ENCODE measurements around the gene ZNF709.

DNA sequence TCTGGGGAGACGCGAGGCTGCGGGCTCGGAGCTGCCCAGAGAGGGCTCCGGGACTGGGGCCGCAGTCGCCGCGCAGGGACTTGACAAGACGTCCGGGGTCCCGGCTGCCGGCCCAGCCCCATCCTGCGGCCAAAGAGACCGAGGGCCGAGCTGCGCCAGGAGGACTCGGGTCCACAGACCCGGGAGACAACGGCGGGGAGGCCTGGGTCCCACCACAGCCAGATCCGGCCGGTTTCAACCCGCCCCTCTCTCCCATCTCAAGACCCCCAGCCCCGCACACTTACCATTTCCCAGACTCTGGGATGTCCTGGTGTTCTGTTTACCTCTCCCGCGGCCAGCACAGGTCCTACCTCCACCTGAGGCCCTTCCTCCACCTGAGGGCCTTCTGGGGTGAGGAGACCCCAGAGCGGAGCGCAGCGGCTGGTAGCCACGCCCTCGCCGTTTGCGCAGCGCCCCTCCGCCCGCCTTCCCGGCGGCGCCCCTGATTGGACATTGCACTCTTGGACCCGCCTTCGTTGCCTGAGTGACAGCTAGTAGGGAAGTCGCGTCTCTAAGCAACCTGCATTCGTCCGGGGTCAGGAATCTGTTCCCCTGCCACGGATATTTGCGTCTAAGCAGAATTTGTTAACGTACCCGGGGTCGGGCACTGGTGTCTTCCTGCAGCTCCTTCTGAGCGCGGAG, at the start of gene ZNF709:
- TF ChIP-seq, protein P1, sequence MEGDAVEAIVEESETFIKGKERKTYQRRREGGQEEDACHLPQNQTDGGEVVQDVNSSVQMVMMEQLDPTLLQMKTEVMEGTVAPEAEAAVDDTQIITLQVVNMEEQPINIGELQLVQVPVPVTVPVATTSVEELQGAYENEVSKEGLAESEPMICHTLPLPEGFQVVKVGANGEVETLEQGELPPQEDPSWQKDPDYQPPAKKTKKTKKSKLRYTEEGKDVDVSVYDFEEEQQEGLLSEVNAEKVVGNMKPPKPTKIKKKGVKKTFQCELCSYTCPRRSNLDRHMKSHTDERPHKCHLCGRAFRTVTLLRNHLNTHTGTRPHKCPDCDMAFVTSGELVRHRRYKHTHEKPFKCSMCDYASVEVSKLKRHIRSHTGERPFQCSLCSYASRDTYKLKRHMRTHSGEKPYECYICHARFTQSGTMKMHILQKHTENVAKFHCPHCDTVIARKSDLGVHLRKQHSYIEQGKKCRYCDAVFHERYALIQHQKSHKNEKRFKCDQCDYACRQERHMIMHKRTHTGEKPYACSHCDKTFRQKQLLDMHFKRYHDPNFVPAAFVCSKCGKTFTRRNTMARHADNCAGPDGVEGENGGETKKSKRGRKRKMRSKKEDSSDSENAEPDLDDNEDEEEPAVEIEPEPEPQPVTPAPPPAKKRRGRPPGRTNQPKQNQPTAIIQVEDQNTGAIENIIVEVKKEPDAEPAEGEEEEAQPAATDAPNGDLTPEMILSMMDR (IDR thresholded peaks at IDR 0.05; ENCODE audit: low read length): no peak
- TF ChIP-seq EZH2 (IDR thresholded peaks at IDR 0.05; ENCODE audit: borderline replicate concordance, low read length): no peak

All from OCI-LY1 (cell line).